ENCODE results near the gene DTHD1. TPM values are rescaled to one million over a fixed set of nuclear protein-coding genes. Genes with fewer than 3 reads are reported as not detected.
A peak's percentile ranks its signal among the peaks of the same experiment; 100 is the strongest.

Gene DTHD1
- total RNA-seq, 1 experiment from 2014 or later, result not detected

GRCh38 chr4:36349938-36350549 lies 68.6 kb downstream of the DTHD1 start:
- H4K20me1 ChIP-seq (ENCODE audit: insufficient read depth), result no peaks in the 10 kb centered on the region
- no peak overlapping the region for H3K27ac ChIP-seq
- ChIA-PET POLR2A (ENCODE audit: unreplicated experiment) (no interaction called here), CTCF (interaction anchor here (0.6 kb wide), 1 partner anchor 52 kb away, joined by 3 read pairs; no protein-coding TSS in a partner anchor)
- no peaks in the 10 kb centered on the region for H3K36me3 ChIP-seq (ENCODE audit: low read depth)
- H3K4me2 ChIP-seq, result no peak overlapping the region
- no peaks in the 10 kb centered on the region for H3F3A ChIP-seq (ENCODE audit: insufficient read depth, low read depth)
- TF ChIP-seq, protein P1, sequence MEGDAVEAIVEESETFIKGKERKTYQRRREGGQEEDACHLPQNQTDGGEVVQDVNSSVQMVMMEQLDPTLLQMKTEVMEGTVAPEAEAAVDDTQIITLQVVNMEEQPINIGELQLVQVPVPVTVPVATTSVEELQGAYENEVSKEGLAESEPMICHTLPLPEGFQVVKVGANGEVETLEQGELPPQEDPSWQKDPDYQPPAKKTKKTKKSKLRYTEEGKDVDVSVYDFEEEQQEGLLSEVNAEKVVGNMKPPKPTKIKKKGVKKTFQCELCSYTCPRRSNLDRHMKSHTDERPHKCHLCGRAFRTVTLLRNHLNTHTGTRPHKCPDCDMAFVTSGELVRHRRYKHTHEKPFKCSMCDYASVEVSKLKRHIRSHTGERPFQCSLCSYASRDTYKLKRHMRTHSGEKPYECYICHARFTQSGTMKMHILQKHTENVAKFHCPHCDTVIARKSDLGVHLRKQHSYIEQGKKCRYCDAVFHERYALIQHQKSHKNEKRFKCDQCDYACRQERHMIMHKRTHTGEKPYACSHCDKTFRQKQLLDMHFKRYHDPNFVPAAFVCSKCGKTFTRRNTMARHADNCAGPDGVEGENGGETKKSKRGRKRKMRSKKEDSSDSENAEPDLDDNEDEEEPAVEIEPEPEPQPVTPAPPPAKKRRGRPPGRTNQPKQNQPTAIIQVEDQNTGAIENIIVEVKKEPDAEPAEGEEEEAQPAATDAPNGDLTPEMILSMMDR (conservative IDR thresholded peaks at IDR 0.05), result no peak
- no peak for TF ChIP-seq EZH2 (IDR thresholded peaks at IDR 0.05; ENCODE audit: low read depth)
- BruUV-seq (replicated peaks), result no TSS peak
- peak in 1 of 2 experiments; percentile 4 for DNase-seq
- intact Hi-C loops (cut with micrococcal nuclease; ENCODE audit: unreplicated experiment), result loop anchor here (5.0 kb wide), 2 partner anchors 108 to 1032 kb away; partner anchors contain the start of gene ARAP2
- no peak overlapping the region for H2AFZ ChIP-seq
- no peaks in the 10 kb centered on the region for H3K9me3 ChIP-seq (ENCODE audit: insufficient read depth, low read depth)
- H3K79me2 ChIP-seq (ENCODE audit: low read depth), result no peaks in the 10 kb centered on the region
- no peak overlapping the region for H3K4me3 ChIP-seq
- H3K27me3 ChIP-seq (ENCODE audit: insufficient read depth, low read depth), result no peaks in the 10 kb centered on the region
- no peaks in the 10 kb centered on the region for H3K4me1 ChIP-seq (replicated peaks; ENCODE audit: insufficient read depth)
- no peaks in the 10 kb centered on the region for H3K9me2 ChIP-seq (ENCODE audit: insufficient read depth)

DNA sequence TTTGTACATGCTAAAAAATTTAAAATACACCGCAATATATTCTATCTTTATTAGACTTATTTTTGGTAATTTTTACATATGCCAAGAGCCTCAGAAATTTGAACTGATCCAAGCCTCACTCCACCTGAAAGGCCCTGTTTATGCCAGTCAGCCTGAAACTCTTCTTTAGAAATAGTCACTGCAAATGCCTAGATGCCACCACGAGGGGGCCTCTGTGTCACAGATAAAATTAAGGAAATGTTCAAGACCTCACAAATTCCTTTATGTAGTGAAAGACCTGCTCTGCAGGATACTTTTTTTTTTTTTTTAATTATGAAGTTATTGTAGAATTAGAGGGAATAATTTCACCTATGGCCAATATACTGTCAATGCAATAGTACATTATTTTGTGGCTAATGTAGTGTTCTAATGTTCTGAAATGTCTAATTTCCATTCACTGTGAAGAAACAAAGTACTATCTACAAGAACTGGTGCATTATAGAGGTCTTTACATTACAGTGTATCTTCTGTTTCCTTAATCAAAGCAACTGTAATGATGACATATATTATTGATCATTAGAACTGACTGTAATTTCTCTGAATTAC lies 69.8 kb downstream of the DTHD1 start:
- H3K9me2 ChIP-seq (ENCODE audit: insufficient read depth), result no peaks in the 10 kb centered on the region

GRCh38 chr4:36353998-36354397 lies 72.6 kb downstream of the DTHD1 start:
- Histone ChIP-seq H2AFZ (no peak overlapping the region), H3F3A (ENCODE audit: insufficient read depth, low read depth) (no peaks in the 10 kb centered on the region), H4K20me1 (ENCODE audit: insufficient read depth) (no peaks in the 10 kb centered on the region), H3K4me1 (replicated peaks; ENCODE audit: insufficient read depth) (no peaks in the 10 kb centered on the region), H3K9me3 (ENCODE audit: insufficient read depth, low read depth) (no peaks in the 10 kb centered on the region), H3K79me2 (ENCODE audit: low read depth) (no peaks in the 10 kb centered on the region), H3K4me2 (no peak overlapping the region), H3K36me3 (ENCODE audit: low read depth) (no peaks in the 10 kb centered on the region), H3K27ac (no peak overlapping the region), H3K27me3 (ENCODE audit: insufficient read depth, low read depth) (no peaks in the 10 kb centered on the region), H3K9me2 (ENCODE audit: insufficient read depth) (no peaks in the 10 kb centered on the region), H3K4me3 (no peak overlapping the region)
- POLR2A ChIA-PET (ENCODE audit: unreplicated experiment), result no interaction called here
- no TSS peak for BruUV-seq (replicated peaks)
- CTCF ChIA-PET, result no interaction called here
- intact Hi-C loops (cut with micrococcal nuclease; ENCODE audit: unreplicated experiment), result loop anchor here (5.0 kb wide), 2 partner anchors 112 to 1028 kb away; partner anchors contain the start of gene ARAP2
- DNase-seq, result no peak
- no peak for TF ChIP-seq EZH2 (IDR thresholded peaks at IDR 0.05; ENCODE audit: low read depth)
- TF ChIP-seq, protein P1 (conservative IDR thresholded peaks at IDR 0.05), result no peak

More for the DNA sequence above, 69.8 kb downstream of the DTHD1 start:
- ChIA-PET POLR2A (ENCODE audit: unreplicated experiment) (no interaction called here), CTCF (no interaction called here)
- no peaks in the 10 kb centered on the region for H3K9me3 ChIP-seq (ENCODE audit: insufficient read depth, low read depth)
- intact Hi-C loops (cut with micrococcal nuclease; ENCODE audit: unreplicated experiment), result loop anchor here (1.0 to 5.0 kb wide), 3 partner anchors 48 to 1031 kb away; partner anchors contain the start of gene ARAP2
- no peak overlapping the region for H3K27ac ChIP-seq
- no peaks in the 10 kb centered on the region for H3K27me3 ChIP-seq (ENCODE audit: insufficient read depth, low read depth)
- no TSS peak for BruUV-seq (replicated peaks)
- H3K4me1 ChIP-seq (replicated peaks; ENCODE audit: insufficient read depth), result no peaks in the 10 kb centered on the region
- H3F3A ChIP-seq (ENCODE audit: insufficient read depth, low read depth), result no peaks in the 10 kb centered on the region
- no peaks in the 10 kb centered on the region for H4K20me1 ChIP-seq (ENCODE audit: insufficient read depth)
- H3K4me3 ChIP-seq, result no peak overlapping the region
- H3K4me2 ChIP-seq, result no peak overlapping the region
- H3K79me2 ChIP-seq (ENCODE audit: low read depth), result no peaks in the 10 kb centered on the region
- H2AFZ ChIP-seq, result no peak overlapping the region
- TF ChIP-seq, protein P1 (conservative IDR thresholded peaks at IDR 0.05), result peak; percentile 85
- TF ChIP-seq EZH2 (IDR thresholded peaks at IDR 0.05; ENCODE audit: low read depth), result no peak
- peak; percentile 50 to 52 for DNase-seq
- H3K36me3 ChIP-seq (ENCODE audit: low read depth), result no peaks in the 10 kb centered on the region

Data from PC-9 (cell line).